ENCODE data around the gene LETMD1.

DNA sequence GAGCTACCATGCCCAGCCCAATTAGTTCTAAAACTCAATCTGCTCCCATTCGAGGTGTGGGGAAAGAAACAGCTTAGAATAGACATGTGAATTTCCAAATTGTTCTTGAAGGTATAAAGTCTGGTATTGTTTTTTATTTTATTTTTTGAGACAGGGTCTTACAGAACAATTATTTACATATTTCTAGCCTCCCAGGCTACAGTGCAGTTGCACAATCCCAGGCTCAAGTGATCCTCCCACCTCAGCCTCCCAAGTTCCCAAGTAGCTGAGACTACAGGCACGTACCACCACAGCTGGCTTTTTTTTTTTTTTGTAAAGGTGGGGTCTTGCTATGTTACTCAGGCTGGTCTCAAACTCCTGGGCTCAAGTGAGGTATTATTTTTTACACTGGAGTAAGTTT, 28.2 kb upstream of the LETMD1 start:
- TF ChIP-seq POLR2A (IDR thresholded peaks at IDR 0.05; ENCODE audit: low read length), result no peak
- TF ChIP-seq GATA1 (IDR thresholded peaks at IDR 0.05; ENCODE audit: low read depth, low read length), result no peak

All from erythroblast (primary cell).